Activated T-helper 2 cell treated with anti-CD3 and anti-CD28 coated beads, Interferon-gamma antibody, Interleukin-2, Interleukin-4, amounts not matched to agents 10 μg/mL and 5 μg/mL and 100 μg/mL, durations not matched to agents 14 hours and 24 hours and 36 hours (primary cell): Measurements from ENCODE around the gene SRPK1. TPM values are rescaled to one million over a fixed set of nuclear protein-coding genes. Genes with fewer than 3 reads are reported as not detected.

Source experiments
- DNase-seq: peaks from one replicate; pipeline ENCODE4 v3.0.0; 2021; ENCODE audit warnings: low spot score
- H3K27ac Mint-ChIP-seq: one replicate; pipeline ENCODE4 v1.8.0; 2021; ENCODE audit warnings: mixed read lengths
- H3K27me3 Mint-ChIP-seq: one replicate; pipeline ENCODE4 v1.8.0; 2021; ENCODE audit warnings: low read depth, mixed read lengths
- H3K36me3 Mint-ChIP-seq: one replicate; pipeline ENCODE4 v1.8.0; 2021; ENCODE audit warnings: low read depth, mixed read lengths
- H3K4me1 Mint-ChIP-seq: one replicate; pipeline ENCODE4 v1.8.0; 2021; ENCODE audit warnings: low read depth, mixed read lengths
- H3K4me3 Mint-ChIP-seq: one replicate; pipeline ENCODE4 v1.8.0; 2021; ENCODE audit warnings: low read depth, mild to moderate bottlenecking, moderate library complexity, mixed read lengths
- H3K9me3 Mint-ChIP-seq: one replicate; pipeline ENCODE4 v1.8.0; 2021; ENCODE audit warnings: mixed read lengths
- intact Hi-C: fragments of 100-400 bp; cut with micrococcal nuclease; formaldehyde crosslinking; loops from one replicate; pipeline ENCODE4 v1.15.1; 2023
- total RNA-seq: library from RNA; stranded (reverse); gene quantifications from 2 replicates; pipeline ENCODE4 v1.2.3, GENCODE V29; 2022

Gene SRPK1
- total RNA-seq, 1 donor from 2014 or later, result 146 TPM

DNA sequence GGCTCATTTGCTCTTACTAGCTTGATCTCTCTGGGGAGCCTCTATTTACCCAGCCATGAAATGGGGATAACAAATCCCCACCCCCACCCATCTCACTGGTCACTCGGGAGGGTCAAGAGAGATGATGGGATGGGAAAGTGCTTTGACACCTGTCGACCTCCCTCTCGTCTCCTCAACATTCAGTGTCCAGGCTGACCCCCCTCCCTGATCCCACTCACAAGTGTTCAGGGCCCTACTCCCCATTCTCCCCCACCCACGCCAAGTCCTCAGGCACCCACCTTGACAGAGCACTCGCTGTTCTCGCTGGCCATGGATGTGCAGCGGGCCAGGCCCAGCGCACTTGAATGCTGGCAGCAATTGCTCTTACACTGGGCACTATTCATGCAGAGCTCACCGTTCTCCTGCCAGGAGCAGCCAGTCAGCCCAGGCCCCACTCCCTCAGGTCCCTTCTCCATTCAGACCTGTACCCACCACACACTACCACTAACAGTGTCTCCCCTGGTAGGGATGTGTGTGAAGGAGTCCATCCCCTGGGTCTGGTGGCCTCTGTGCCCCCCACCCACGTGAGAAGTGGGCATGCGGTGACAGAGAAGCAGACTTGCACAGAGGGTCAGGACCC lies 125.3 kb downstream of the SRPK1 start:
- no peaks in the 10 kb centered on the region for H3K9me3 Mint-ChIP-seq
- H3K27me3 Mint-ChIP-seq, result peaks cover 7% of the 10 kb centered on the region
- H3K36me3 Mint-ChIP-seq, result no peaks in the 10 kb centered on the region
- no peaks in the 10 kb centered on the region for H3K4me1 Mint-ChIP-seq
- DNase-seq, result no peak
- H3K4me3 Mint-ChIP-seq, result no peak overlapping the region
- H3K27ac Mint-ChIP-seq, result no peak overlapping the region
- intact Hi-C loops, result no loop called here

- no peaks in the 10 kb centered on the region for H3K4me1 Mint-ChIP-seq
- H3K4me3 Mint-ChIP-seq, result no peak overlapping the region
- no peak overlapping the region for H3K27ac Mint-ChIP-seq
- no peaks in the 10 kb centered on the region for H3K36me3 Mint-ChIP-seq
- H3K9me3 Mint-ChIP-seq, result no peaks in the 10 kb centered on the region
- DNase-seq, result no peak
- H3K27me3 Mint-ChIP-seq, result peaks cover 5% of the 10 kb centered on the region
- intact Hi-C loops, result no loop called here
These were observed 126.1 kb downstream of the SRPK1 start for GRCh38 chr6:35794536-35795452.

DNA sequence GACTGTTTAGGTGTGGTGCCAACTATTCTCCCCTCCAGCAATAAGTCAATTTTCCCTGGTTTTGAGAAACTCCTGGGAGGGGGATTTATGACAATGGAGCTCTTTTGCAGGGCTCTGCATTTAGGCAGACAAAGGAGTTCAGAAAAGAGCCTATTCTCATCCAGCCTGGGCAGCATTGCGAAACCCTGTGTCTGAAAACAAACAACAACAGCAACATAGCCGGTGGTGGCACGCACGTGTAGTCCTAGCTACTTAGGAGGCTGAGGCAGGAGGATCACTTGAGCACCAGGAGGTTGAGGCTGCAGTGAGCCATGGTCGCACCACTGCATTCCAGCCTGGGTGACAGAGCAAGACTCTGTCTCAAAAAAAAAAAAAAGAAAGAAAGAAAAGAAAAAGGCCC lies 130.2 kb downstream of the SRPK1 start:
- DNase-seq, result no peak
- H3K27ac Mint-ChIP-seq, result no peak overlapping the region
- H3K4me3 Mint-ChIP-seq, result no peak overlapping the region
- no peaks in the 10 kb centered on the region for H3K36me3 Mint-ChIP-seq
- peaks cover 22% of the 10 kb centered on the region for H3K27me3 Mint-ChIP-seq
- no peaks in the 10 kb centered on the region for H3K4me1 Mint-ChIP-seq
- H3K9me3 Mint-ChIP-seq, result no peaks in the 10 kb centered on the region
- intact Hi-C loops, result no loop called here

DNA sequence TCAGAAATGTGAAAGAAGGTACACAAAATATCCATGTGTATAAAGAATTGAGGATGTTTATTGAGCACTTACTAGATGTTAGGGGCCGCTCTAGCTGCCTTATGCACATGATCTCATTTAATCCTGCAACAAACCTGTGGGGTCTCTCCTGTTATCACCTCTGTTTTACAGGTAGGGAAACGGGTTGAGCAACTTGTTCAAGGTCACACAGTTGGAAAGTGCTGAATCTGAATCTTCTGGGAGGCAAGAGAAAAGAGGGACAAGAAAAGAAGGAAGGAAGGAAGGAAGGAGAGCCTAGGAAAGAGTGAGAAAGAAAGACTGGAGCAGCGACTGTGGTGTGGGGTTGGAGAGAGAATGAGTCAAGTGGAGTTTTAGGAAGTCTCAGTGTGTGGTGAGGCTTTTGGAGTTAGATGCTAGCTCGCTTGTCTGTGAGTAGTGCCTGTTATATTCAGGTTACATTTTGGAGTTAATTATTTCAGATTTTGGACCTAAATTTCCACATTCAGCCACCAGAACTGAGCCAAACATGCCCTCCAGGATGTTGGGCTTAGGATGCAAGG lies 132.4 kb downstream of the SRPK1 start:
- Mint-ChIP-seq H3K9me3 (no peaks in the 10 kb centered on the region), H3K4me1 (no peaks in the 10 kb centered on the region), H3K36me3 (no peaks in the 10 kb centered on the region), H3K27ac (no peak overlapping the region), H3K27me3 (peaks cover 31% of the 10 kb centered on the region), H3K4me3 (no peak overlapping the region)
- intact Hi-C loops, result no loop called here
- no peak for DNase-seq

DNA sequence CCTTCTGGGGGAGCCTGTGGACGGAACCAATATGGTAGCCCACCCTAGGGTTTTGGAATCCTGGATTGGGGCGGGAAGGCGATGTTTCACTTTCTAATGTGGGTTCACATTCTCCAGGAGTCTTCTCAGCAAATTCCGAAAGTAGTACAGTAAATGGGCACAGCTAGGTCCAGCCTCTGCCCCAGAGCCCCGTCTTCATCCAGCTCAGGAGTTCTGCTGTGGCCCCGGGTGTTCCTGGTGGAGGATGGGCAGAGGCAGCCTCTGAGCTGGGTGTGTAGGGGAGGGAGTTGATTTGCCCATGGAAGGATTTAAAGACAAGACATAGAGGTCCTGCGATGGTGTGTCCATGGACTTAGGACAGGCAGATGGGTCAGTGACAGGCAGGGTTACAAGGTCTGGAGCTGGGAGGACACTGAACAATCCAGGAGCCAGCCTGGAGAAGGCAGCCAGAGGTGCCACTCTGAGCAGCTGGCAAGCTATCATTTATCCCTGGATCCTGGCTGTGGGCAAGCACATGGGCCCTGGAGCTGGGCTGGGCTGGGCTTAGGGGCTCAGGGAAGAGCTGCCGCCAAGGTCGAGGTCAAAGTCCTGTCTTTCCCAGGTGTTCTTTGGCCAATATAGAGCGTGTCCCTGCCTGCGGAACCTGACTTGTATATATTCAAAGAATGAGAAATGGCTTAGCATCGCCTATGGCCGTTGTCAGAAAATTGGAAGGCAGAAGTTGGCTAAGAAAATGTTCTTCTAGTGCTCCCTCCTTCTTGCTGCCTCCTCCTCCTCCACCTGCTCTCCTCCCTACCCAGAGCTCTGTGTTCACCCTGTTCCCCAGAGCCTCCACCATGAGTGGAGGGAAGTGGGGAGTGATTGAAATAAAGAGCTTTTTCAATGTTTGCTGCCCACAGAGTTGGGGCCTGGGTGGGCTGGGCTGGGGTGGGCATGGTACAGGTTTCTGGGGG lies 133.4 kb downstream of the SRPK1 start:
- Mint-ChIP-seq H3K27ac (no peak overlapping the region), H3K9me3 (no peaks in the 10 kb centered on the region), H3K27me3 (peaks cover 28% of the 10 kb centered on the region), H3K4me1 (no peaks in the 10 kb centered on the region), H3K36me3 (no peaks in the 10 kb centered on the region), H3K4me3 (no peak overlapping the region)
- intact Hi-C loops, result no loop called here
- no peak for DNase-seq

DNA sequence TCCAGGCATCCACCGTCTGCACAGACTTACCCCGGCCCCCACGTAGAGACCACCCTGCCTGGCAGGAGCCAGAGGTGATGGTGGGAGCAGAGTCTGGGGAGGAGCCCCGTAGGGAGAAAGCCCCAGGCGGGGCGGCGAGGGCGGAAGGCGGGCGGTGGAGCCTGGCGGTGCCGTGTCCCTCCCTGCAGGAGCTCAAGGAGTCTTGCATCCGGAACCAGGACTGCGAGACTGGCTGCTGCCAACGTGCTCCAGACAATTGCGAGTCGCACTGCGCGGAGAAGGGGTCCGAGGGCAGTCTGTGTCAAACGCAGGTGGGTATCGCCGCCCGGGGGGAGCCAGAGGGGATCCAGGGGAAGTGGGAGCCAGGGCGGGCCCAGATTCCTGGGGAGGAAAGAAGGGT lies 134.1 kb downstream of the SRPK1 start:
- H3K4me3 Mint-ChIP-seq, result no peak overlapping the region
- no peak for DNase-seq
- no peak overlapping the region for H3K27ac Mint-ChIP-seq
- H3K36me3 Mint-ChIP-seq, result no peaks in the 10 kb centered on the region
- H3K27me3 Mint-ChIP-seq, result peaks cover 28% of the 10 kb centered on the region
- H3K9me3 Mint-ChIP-seq, result no peaks in the 10 kb centered on the region
- intact Hi-C loops, result no loop called here
- no peaks in the 10 kb centered on the region for H3K4me1 Mint-ChIP-seq

- no peak overlapping the region for H3K27ac Mint-ChIP-seq
- peaks cover 30% of the 10 kb centered on the region for H3K27me3 Mint-ChIP-seq
- H3K9me3 Mint-ChIP-seq, result no peaks in the 10 kb centered on the region
- H3K4me3 Mint-ChIP-seq, result no peak overlapping the region
- no peaks in the 10 kb centered on the region for H3K4me1 Mint-ChIP-seq
- no peaks in the 10 kb centered on the region for H3K36me3 Mint-ChIP-seq
- intact Hi-C loops, result no loop called here
- DNase-seq, result no peak
These were observed 134.6 kb downstream of the SRPK1 start for GRCh38 chr6:35786272-35786671.

- intact Hi-C loops, result no loop called here
- DNase-seq, result no peak
- Mint-ChIP-seq H3K4me3 (no peak overlapping the region), H3K27me3 (peaks cover 26% of the 10 kb centered on the region), H3K27ac (no peak overlapping the region), H3K36me3 (no peaks in the 10 kb centered on the region), H3K9me3 (no peaks in the 10 kb centered on the region), H3K4me1 (no peaks in the 10 kb centered on the region)
These were observed 136.7 kb downstream of the SRPK1 start for GRCh38 chr6:35784200-35784599.

Other genes starting within 250 kb of the SRPK1 start
- 88.1 and 90.9 TPM in 2 replicates for gene FKBP5, start 232.2 kb downstream of the SRPK1 start, total RNA-seq
- gene ARMC12, start 184.1 kb downstream of the SRPK1 start, total RNA-seq, result 0.89 and 0.97 TPM in 2 replicates
- gene CLPSL2, start 144.5 kb downstream of the SRPK1 start, total RNA-seq, result not detected in 2 replicates
- not detected in 2 replicates for gene CLPSL1, start 140.1 kb downstream of the SRPK1 start, total RNA-seq
- gene CLPS, start 123.8 kb downstream of the SRPK1 start, total RNA-seq, result not detected in 2 replicates
- not detected in 2 replicates for gene LHFPL5, start 115.7 kb downstream of the SRPK1 start, total RNA-seq
- not detected in 2 replicates for gene SLC26A8, start 103.5 kb upstream of the SRPK1 start, total RNA-seq
- gene MAPK14, start 106.7 kb upstream of the SRPK1 start, total RNA-seq, result 44.3 and 46.5 TPM in 2 replicates
- gene MAPK13, start 209.4 kb upstream of the SRPK1 start, total RNA-seq, result 34.7 and 37.5 TPM in 2 replicates